ENCODE results near the gene SMIM31.

The SMIM31 gene

DNA sequence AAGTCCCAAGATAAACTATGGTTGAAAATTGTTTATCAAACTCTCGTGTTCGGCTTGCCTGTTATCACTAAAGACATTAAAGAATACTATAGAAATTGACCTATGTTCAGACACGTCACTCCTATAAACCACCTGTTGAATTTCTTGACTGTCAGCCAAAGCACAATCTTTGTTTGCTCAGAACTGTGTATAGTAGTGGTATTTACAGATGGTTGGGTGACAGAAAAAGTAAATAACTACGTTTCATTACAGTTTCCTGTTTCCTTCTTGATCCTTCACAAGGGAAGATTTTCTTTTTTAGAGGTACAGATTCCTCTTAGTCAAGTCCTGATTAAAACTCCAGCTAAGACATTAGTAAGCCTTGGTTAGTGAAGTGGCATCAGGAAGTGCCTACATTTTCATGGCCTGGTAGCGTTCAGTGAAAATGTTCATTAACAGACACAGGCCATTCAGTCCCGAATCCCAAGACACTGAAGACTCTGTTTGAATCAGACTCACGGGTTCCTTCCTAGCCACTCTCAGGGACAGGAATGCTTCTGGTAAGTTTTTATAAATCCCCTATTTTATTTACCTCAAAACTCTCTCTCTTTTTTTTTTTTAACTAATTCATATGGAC lies at the start of gene SMIM31:
TSS of gene SMIM31 (plus strand) at position 259 of the 616 bp plus-strand sequence. CDS start 16,313 bp downstream, outside the sequence.
- TF ChIP-seq, protein P1, sequence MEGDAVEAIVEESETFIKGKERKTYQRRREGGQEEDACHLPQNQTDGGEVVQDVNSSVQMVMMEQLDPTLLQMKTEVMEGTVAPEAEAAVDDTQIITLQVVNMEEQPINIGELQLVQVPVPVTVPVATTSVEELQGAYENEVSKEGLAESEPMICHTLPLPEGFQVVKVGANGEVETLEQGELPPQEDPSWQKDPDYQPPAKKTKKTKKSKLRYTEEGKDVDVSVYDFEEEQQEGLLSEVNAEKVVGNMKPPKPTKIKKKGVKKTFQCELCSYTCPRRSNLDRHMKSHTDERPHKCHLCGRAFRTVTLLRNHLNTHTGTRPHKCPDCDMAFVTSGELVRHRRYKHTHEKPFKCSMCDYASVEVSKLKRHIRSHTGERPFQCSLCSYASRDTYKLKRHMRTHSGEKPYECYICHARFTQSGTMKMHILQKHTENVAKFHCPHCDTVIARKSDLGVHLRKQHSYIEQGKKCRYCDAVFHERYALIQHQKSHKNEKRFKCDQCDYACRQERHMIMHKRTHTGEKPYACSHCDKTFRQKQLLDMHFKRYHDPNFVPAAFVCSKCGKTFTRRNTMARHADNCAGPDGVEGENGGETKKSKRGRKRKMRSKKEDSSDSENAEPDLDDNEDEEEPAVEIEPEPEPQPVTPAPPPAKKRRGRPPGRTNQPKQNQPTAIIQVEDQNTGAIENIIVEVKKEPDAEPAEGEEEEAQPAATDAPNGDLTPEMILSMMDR (conservative IDR thresholded peaks at IDR 0.05; ENCODE audit: low read depth), result no peak
- POLR2A ChIA-PET (ENCODE audit: low non-redundant PET), result no interaction called here
- CTCF ChIA-PET, result interaction anchor here (0.7 kb wide), 1 partner anchor 251 kb away, joined by 4 read pairs; no protein-coding TSS in a partner anchor
- no peak within 1 kb of the TSS for H3K27ac ChIP-seq
- no peak for DNase-seq (ENCODE audit: low spot score)

DNA sequence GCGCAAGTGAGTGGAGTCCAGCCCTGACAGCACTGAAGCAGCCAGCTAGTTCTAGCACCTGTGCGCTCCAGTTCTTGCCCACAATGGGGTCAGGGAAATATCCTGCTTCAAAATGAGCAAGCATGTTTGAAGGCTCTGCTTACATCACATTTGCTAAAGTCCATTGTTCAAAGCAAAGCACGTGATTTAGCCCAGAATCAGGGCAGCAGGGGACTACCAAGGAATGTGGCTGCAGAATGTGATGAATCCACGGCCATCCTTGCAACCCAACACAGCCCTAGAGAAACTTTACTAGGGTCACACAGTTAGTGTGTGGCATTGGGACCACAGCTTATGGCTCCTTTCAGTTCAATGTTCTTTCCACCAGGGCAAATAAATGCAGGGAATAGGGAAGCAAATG lies 47.3 kb upstream of the SMIM31 start:
- H3K27ac ChIP-seq, result no peak overlapping the region
- TF ChIP-seq, protein P1 (conservative IDR thresholded peaks at IDR 0.05; ENCODE audit: low read depth), result no peak
- DNase-seq (ENCODE audit: low spot score), result no peak
- POLR2A ChIA-PET (ENCODE audit: low non-redundant PET), result no interaction called here
- CTCF ChIA-PET, result no interaction called here

DNA sequence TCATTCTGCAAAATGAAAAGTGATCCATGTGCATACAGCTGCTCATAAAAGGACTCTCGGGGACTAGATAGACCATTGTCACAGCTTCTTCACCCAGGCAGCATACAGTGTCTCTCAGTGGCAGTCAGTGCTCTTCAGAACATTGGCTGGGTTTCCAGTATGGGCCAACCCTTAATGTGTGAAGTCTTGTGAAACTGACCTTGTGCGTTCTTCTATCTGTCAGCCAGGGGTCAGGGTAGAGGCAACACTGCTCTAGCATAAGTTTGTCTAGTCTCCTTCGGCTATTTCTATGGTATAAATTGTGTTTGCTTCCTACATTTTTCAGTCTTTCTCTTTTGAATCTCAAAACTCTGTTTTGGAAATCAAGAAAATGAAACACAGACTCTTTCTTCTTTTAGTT lies 37.0 kb upstream of the SMIM31 start:
- peak; percentile 3 for DNase-seq (ENCODE audit: low spot score)
- POLR2A ChIA-PET (ENCODE audit: low non-redundant PET), result no interaction called here
- TF ChIP-seq, protein P1 (conservative IDR thresholded peaks at IDR 0.05; ENCODE audit: low read depth), result no peak
- H3K27ac ChIP-seq, result no peak overlapping the region
- CTCF ChIA-PET, result interaction anchor here (0.5 to 0.8 kb wide), 2 partner anchors 15 to 391 kb away, joined by 3 to 4 read pairs; no protein-coding TSS in a partner anchor

DNA sequence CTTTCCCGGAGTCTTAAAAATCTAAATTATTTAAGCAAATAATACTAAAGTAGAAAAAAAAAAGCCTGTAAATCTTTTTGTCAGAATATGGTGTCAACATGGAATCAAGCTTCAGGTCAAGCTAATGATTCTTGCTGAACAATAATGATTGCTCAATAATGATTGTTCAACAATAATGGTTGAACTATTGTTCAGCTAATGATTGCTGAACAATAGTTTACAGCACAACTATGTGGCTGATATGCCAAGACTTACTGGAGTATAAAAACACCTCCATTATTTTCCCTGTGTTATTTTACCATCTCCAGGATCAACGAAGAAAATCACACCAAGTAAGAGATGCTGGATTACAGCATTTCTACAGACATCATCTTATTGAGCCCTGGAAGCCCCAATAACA lies 35.1 kb upstream of the SMIM31 start:
- ChIA-PET POLR2A (ENCODE audit: low non-redundant PET) (no interaction called here), CTCF (no interaction called here)
- DNase-seq (ENCODE audit: low spot score), result no peak
- TF ChIP-seq, protein P1 (conservative IDR thresholded peaks at IDR 0.05; ENCODE audit: low read depth), result no peak
- no peak overlapping the region for H3K27ac ChIP-seq

DNA sequence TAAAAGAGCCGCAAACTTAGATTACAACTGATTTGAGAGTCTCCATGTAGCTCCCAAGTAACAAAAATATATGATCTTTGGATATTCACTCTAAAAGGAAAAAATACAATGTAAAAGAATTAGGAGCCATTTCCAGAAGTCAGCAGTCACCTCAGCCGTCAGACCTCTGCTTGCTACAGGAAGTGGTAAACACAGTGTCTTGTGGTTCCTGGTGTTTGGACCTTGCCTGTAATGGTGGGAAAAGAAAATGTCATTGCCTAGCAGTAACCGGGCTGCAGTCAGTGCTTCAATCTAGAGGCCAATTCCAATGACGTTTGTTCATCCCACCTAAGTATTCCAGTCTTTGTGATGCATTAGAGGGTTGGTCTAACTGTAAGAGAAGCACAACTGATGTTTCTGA lies 28.9 kb upstream of the SMIM31 start:
- TF ChIP-seq, protein P1 (conservative IDR thresholded peaks at IDR 0.05; ENCODE audit: low read depth), result no peak
- no peak for DNase-seq (ENCODE audit: low spot score)
- H3K27ac ChIP-seq, result no peak overlapping the region
- ChIA-PET POLR2A (ENCODE audit: low non-redundant PET) (no interaction called here), CTCF (no interaction called here)

DNA sequence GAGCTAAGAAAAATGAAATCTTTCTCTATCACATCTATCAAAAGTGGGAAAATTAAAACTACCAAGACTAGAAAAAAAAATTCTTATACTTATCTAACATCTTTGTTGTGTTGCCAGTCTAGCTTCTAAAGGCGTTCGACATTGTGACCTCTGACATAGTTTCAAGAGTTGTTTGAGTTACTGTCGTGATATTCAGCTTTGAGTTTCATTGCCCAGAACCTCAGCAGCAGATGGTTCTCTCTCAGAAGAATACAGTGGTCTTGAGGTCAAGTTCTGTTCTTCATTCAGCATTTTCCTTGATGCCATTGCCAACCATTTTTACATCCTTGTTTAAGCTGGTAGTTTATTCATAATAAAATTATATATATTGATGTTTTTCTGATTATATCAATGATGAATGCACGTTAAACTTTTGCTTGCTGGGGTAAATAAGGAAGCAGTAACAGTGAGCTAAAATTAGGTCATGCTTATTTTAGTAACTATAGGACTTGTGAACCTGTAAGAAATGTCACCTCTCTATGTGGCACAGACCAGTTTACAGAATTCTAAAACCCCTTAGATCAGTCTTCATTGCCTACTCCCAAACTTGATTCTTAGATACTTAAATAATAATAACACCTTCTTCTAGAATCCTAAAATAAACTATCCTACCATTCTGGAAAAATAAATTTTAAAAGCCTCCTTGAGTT lies 23.1 kb upstream of the SMIM31 start:
- H3K27ac ChIP-seq, result no peak overlapping the region
- POLR2A ChIA-PET (ENCODE audit: low non-redundant PET), result interaction anchor here (0.6 kb wide), 1 partner anchor 910 kb away, joined by 3 read pairs; no protein-coding TSS in a partner anchor
- CTCF ChIA-PET, result interaction anchor here (0.5 to 1.6 kb wide), 11 partner anchors 8 to 1182 kb away, joined by 3 to 5 read pairs (median 3); no protein-coding TSS in a partner anchor

More for the DNA sequence above, 23.1 kb upstream of the SMIM31 start:
- no peak for DNase-seq (ENCODE audit: low spot score)
- TF ChIP-seq, protein P1 (conservative IDR thresholded peaks at IDR 0.05; ENCODE audit: low read depth), result no peak

Measured in RWPE1 (cell line).